ENCODE results near the gene PODXL2.

DNA sequence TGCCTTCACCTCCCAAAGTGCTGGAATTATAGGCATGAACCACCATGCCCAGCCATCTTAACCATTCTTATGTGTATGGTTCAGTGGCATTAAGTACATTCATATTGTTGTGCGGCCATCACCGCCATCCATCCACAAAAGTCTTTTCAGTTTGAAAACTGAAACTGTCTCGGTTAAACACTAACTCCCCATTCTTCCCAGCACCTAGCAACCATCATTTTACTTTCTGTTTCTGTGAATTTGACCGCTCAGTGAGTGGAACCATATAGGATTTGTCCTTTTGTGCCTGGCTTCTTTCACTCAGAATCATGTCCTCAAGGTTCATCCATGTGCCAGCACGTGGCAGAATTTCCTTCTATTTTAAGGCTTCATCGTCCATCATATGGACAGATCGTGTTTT, 24.9 kb upstream of the PODXL2 start:
- TF ChIP-seq POLR2A (IDR thresholded peaks at IDR 0.05; ENCODE audit: low read depth, low read length) (no peak), TAF1 (IDR thresholded peaks at IDR 0.05; ENCODE audit: borderline replicate concordance, low read depth, low read length) (no peak)
